PFSK-1 (cell line): ENCODE measurements around the gene THY1.

ENCODE experiments used
- FOXP2 ChIP-seq: optimal IDR thresholded peaks from 2 replicates; pipeline ENCODE3; 2011; ENCODE audit warnings: borderline replicate concordance, control low read depth, inconsistent platforms; ENCODE audit not compliant: insufficient read depth; ENCODE audit errors: extremely low read length, extremely low read depth
- POLR2AphosphoS5 ChIP-seq: IDR thresholded peaks from 2 replicates; pipeline ENCODE4 v1.6.1; 2012; ENCODE audit warnings: low read depth, mild to moderate bottlenecking, control low read depth, low read length, moderate library complexity
- REST ChIP-seq, 2 experiments: IDR thresholded peaks; 2 replicates each; pipeline versions ENCODE4 v1.6.1 to v1.8.0; 2011 to 2012; ENCODE audit warnings: low read depth in 2 of 2, low read length in 2 of 2, control low read depth in 1 of 2, inconsistent platforms in 1 of 2, mild to moderate bottlenecking in 1 of 2, moderate library complexity in 1 of 2; ENCODE audit not compliant: insufficient read depth in 1 of 2

DNA sequence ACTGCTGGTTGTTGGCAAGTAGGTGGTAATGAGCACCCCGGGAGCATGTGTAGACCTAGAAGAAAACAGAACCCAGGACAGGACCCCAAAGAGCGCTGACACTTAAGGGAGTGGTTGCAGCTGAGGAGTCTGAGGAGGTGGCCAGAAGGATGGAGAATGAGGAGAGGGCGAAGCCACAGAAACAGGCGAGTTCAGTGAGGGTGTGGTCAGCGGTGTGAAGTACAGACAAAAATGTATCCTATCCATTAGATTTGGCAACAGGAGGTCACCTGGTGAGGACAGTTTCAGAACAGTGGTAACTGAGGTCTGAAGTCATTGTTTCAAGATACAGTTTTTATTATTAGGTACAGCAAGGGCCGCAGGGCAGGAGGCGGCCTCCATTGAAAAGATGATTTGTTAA, 8.6 kb upstream of the THY1 start:
- TF ChIP-seq REST (IDR thresholded peaks at IDR 0.05; ENCODE audit: insufficient read depth in 1 of 2, low read depth in 2 of 2, low read length in 2 of 2) (no peak), FOXP2 (no peak), POLR2AphosphoS5 (no peak)
